ENCODE measurements around the gene GET4.

GRCh38 chr7:909358-910329 lies 33.3 kb downstream of the GET4 start:
- TF ChIP-seq CTCF (IDR thresholded peaks at IDR 0.05) (no peak), POLR2A (IDR thresholded peaks at IDR 0.05) (no peak)
